Suppressor macrophage (primary cell): ENCODE results near the gene ACSF2.

Source experiments
- DNase-seq, 4 experiments: peaks; one replicate each; pipeline ENCODE4 v3.0.0-alpha.2; 2020 to 2022

Gene ACSF2

GRCh38 chr17:50440838-50441829 lies 15.1 kb downstream of the ACSF2 start:
- DNase-seq, result no peak

DNA sequence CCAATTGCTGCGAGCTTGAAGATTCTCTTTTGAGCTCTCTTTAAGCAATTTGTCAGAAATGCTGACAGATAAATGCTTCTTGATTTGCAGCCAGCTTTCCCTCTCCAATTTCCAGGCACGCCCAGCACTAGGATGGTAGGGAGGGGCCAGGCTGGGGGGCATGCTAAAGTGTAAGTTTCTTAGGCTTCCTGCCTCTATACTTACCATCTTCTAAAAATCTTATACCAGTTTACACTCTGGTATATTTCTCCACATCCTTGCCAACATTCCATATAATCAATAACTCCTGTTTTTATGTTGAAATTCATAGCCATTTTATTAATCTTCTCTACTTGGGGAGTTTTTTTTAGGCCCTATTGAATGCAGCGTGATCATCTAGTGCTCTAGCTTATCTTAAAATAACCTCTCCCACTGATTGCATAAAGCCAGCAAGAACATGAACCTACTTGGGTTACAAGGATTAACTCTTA lies 17.5 kb downstream of the ACSF2 start:
- no peak for DNase-seq

DNA sequence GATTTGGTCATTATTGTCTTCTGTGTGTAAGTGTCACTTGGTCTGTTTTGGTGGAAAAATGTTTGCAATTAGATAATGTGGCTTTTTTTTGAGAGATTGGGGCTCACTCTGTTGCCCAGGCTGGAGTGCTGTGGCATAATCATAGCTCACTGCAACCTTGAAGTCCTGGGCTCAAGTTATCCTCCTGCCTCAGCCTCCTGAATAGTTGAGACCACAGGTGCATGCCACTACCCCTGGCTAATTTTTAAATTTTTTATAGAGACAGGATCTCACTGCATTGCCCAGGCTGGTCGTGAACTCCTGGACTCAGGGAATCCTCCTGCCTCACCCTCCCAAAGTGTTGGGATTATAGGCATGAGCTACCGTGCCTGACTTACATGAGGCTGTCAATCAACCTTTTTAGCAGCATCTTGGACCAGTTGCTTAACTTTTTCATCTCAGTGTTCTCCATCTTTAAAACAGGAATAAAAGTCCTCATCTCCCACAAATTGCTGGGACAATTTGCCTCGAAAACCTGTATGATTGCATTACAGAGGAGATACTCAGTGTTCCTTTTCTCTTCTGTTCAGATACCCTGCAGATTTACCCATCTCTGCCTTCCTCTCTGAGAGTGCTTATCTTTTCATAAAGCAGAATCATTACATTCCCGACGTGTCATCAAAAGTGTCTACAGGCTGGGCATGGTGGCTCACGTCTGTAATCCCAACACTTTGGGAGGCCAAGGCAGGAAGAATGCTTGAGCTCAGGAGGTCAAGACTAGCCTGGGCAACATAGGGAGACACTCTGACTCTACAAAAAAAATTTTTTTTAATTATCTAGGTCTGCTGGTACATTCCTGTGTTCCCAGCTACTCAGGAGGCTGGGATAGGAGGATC lies 19.1 kb downstream of the ACSF2 start:
- no peak for DNase-seq

GRCh38 chr17:50445730-50446325 lies 19.8 kb downstream of the ACSF2 start:
- no peak for DNase-seq

GRCh38 chr17:50447870-50448595 lies 22.0 kb downstream of the ACSF2 start:
- DNase-seq, result no peak

GRCh38 chr17:50448643-50449042 lies 22.6 kb downstream of the ACSF2 start:
- DNase-seq, result no peak

- no peak for DNase-seq
Measured at GRCh38 chr17:50451943-50452629, 26.1 kb downstream of the ACSF2 start.

DNA sequence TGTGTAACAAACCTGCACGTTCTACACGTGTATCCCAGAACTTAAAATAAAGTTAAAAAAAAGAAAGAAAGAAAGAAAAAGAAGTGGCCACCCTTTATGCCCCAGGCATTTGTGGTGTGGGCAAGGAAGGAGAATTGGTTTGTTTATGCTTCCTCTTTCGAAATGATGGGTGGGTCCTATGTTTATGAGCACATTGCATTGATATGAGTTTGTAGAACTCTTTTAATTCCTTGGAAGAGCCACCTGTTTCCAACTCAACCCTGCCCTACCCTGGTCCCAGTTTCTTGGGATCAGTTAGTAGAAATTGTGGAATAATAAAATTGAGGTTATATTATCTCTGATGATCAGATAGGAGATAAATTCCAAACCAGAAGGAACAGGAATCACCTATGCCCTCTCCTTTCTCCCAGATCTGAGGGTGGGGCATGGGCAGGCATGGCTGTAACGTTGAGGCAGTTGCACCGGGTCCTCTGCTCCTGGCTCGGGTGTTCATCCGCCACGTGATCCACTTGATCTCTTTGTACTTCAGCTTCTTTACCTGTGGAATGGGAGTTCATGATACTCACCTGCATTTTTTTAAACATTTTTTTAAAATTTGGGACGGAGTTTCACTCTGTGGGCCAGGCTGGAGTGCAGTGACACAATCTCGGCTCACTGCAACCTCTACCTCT lies 26.7 kb downstream of the ACSF2 start:
- DNase-seq, result peak; percentile 25 to 65 (median 38)

- DNase-seq, result no peak
Measured at GRCh38 chr17:50453901-50454300, 27.9 kb downstream of the ACSF2 start.

DNA sequence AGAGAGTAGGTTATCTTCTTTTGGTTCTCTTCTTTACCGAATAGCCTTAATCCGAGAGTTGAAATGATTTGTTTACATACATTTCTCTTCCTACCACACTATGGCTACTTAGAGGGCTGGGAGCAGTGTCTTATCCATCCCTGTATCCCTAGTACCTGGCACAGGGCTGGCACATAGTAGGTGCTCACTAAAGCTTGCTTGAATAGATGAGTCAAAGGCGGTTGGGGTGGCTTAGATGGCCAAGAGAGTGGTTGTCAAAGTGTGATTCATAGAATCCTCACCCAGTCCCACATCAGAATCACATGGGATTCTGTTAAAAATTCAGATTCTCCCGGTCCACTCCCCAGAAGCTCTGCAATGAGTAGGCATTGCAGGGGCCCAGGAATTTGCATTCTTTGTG lies 31.6 kb downstream of the ACSF2 start:
- DNase-seq, result no peak

DNA sequence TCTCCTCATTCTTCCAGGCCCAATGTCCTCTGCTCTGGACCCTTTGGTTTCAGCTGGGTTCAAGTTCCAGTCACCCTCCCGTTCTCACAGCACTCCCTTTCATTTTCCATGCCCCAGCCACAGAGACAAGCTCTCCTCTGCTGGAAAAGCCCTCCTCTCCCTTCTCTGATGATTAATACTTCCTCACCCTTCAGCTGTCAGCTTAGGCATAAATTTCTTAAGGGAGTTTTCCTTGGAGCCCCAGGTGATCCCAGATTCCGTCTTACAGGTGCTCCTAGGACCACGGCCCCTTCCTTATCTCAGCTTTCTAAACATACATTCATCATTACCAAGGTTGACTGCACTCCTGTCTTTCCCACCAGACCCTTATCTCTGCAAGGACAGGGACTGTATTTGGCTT lies 32.3 kb downstream of the ACSF2 start:
- no peak for DNase-seq

DNA sequence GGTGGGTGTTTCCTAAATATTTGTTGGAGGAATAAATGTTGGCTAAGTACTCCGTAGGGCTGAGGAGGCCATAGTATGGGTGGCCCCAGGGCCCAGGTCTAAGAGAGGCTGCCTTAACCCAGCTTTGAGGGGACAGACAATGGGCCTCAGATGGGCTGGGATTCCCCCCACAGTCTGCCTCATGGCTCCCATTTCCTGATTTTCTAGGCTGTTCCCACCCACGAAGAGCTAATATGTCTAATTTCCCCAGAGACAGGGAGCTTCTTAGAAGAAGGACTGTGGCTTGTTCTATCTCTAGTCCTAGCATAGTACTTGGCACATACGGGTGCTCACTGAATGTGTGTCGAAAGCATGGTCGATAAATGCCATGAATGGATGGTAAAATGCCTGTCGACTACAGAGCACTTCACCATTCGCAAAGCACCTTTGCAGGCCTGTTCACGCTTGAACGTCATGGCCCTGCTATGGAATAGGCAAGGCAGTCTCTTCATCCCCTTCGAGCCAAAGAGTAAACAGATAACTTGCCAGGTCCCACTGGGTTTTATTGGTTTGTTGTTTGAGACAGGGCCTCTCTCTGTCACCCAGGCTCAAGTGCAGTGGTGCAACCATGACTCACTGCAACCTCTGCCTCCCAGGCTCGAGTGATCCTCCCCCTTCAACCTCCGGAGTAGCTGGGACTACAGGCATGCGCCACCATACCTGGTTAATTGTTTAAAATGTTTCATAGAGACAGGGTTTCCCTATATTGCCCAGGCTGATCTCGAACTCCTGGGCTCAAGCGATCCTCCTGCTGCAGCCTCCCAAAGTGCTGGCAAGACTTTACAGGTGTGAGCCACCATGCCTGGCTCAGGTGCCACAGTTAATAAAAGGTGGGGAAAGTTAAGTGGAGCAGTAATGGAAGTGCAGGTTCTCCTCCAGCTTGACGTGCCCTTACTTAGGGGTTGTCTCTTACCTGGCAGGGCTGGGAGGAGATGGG lies 33.0 kb downstream of the ACSF2 start:
- DNase-seq, result peak in 3 of 4 experiments; percentile 52 to 64 (median 55)

GRCh38 chr17:50459756-50460155 lies 33.7 kb downstream of the ACSF2 start:
- DNase-seq, result no peak

- DNase-seq, result no peak
Measured at GRCh38 chr17:50460831-50461526, 35.0 kb downstream of the ACSF2 start.

GRCh38 chr17:50461550-50462132 lies 35.6 kb downstream of the ACSF2 start:
- DNase-seq, result no peak

GRCh38 chr17:50462446-50462845 lies 36.4 kb downstream of the ACSF2 start:
- DNase-seq, result no peak

DNA sequence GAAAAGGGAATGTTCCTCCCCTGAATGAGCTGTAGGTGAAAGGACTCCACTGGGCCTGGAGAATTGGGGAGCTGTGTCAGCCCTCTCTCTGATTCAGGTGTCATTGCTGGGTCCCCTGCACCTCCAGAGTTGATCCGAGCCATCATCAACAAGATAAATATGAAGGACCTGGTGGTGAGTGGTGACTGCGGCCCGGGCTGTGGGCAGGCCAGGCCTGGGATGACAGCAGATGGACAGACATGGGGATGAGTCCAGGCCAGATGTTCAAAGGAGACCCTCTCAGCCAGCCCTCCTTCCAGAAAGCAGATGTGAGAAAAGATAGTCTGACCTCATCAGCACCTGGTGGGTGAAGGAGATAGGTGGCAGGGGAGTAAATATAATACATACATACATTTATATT lies 38.1 kb downstream of the ACSF2 start:
- DNase-seq, result no peak

DNA sequence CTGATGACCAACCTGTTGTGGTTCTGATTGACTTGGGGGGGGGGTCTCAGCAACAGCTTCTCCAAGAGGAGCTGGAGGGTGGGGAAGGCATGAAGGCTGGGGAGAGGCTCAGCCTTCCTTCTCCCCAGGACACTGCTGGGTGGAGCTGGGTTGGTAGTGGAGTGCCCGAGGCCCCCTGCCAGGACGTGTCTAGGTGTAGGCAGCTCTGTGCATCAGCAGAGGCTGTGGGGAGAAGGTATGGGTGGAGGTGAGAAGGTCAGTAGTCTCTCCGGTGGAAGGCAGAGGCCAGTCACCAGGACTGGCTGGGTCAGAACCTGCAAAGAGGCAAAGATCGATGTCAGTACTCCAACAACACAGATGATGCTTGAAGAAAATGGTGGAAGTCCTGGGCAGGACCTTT lies 38.7 kb downstream of the ACSF2 start:
- no peak for DNase-seq

DNA sequence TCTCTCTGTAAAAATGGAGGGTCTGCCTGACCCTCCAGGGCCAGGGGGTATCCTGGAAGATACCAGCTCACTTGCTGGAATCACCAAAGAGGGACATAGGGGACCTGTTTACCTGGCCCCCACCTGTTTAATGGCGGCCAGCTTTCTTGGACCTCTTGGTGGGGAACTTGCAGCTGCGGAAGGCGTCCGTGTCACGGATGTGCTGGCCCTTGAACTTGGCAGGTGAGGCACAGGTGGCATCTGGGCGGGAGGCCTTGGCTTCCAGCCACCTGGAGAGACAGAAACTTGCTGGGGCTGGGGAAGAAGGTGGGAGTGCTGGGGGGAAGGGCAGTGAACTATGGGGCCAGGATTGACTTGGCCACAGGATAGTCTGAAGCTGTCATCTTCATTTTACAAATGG lies 39.2 kb downstream of the ACSF2 start:
- no peak for DNase-seq
